GM21786 (cell line): ENCODE measurements around the gene DAGLB.

Experiments used
- ATAC-seq: cut with Tn5 transposase; IDR thresholded peaks from one replicate; pipeline ENCODE4 v1.9.1; 2021; ENCODE audit not compliant: unreplicated experiment

The DAGLB gene

DNA sequence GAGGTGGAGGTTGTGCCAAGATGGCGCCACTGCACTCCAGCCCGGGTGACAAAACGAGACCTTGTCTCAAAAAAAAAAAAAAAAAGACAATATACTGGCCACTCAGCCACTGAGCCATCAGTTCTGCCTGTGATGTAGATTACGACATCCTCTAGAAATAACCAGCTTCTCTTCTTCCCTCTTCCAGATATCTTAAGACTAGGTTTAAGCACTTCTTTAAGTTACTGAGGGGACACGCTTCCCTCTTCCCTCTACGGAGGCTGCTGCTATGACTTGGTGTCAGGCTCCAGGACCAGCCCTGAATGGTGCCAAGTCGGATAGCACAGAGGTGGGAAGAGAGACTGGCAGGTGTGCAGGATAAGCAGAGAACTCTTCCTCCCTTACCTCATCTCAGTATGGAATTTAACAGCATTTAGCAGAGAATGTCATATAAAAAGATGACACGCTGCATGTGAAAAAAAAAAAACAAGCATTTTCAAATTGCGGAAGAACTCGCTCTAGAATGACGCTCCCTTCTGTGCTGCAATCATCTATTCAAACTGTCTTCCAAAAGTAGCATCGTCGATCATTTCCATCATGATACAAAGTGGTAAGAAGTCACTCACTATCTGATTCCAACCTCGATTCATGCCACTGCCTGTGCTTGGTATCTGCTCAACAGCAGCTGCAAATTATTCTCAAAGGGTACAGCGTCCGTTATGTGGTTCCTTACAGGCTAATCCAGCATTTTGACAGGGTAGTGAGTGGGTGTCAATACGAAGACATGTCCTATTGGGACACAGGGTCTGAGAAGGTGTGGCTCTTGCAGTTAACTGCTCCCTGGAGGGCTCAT, 13.8 kb downstream of the DAGLB start:
- ATAC-seq: no peak

DNA sequence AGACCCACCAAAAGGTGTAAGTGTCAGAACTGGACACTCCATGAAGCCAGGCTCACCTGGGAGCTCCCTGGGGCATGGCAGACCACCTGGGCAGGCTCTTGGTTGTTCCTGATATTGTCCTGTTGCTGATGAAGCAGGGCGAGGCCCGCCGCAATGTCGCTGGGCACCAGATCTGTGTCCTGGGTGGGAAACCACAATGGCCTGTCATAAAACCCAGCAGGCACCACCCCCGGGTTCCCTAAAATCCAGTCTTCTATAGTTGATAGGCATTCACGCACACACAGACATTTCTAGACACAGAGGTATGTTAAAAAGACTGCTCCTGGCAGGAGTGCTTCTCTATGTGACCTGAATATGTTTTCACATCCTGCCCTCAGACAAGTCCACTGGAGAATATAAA, 15.0 kb downstream of the DAGLB start:
- ATAC-seq: no peak

DNA sequence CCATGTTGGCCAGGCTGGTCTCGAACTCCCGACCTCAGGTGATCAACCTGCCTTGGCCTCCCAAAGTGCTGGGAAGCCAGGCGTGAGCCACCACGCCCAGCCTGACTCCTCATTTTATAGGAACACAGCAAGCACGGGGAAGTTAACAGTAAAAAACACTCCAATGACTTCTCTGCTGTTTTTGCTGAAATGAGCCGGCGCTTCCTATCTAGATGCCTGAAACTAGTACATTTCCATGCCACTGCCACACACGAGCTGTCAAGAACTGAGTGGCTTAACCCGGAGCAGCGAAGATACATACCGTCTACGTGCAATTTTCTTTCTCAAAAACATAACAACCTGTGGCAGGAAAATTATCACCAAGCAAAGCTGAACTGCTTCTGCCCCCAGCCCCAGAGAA, 16.8 kb downstream of the DAGLB start:
- no peak for ATAC-seq

DNA sequence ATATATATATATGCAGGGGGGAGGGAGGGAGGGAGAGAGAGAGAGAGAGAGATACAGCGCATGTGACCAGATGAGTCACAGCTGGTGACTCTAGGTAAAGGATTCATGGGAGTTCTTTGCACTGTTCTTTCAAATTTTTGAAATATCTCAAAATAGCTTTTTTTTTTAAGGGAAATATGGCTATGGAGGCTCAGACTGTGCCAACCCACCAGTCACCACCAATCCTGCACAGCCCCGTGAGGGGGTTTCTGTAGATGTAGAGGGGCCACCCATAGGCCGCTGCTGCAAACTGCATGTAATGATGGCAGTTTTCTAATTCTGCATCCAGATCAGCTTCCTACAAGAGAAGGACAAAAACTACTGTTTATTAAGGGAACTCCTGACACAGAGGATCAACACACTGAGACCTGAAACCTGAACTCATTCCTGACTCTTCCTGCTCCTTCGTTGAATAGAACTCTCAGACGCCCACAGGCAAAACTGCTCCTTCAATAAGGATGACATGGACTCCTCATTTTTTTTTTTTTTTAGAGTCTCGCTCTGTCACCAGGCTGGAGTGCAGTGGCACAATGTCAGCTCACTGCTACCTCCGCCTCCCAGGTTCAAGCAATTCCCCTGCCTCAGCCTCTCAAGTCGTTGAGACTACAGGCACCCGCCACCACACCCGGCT, 17.3 kb downstream of the DAGLB start:
- ATAC-seq: no peak

DNA sequence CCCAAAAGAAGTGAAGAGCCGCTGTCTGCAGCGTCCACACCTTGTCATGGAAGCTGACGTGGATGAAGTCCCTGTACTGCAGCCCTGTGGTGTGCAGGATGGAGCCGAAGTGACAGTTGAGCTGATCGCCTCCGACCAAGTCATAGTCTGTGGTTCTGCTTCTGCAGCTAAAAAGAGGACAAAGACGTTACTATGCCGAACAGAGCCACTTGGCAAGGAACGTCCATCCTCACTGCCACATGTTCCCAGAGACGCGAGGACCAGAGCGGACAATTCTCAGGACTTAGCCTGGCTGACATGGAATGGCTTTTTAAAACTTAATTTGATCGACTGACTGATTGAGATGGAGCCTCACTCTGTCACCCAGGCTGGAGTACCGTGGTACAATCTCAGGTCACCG, 21.8 kb downstream of the DAGLB start:
- ATAC-seq: no peak

DNA sequence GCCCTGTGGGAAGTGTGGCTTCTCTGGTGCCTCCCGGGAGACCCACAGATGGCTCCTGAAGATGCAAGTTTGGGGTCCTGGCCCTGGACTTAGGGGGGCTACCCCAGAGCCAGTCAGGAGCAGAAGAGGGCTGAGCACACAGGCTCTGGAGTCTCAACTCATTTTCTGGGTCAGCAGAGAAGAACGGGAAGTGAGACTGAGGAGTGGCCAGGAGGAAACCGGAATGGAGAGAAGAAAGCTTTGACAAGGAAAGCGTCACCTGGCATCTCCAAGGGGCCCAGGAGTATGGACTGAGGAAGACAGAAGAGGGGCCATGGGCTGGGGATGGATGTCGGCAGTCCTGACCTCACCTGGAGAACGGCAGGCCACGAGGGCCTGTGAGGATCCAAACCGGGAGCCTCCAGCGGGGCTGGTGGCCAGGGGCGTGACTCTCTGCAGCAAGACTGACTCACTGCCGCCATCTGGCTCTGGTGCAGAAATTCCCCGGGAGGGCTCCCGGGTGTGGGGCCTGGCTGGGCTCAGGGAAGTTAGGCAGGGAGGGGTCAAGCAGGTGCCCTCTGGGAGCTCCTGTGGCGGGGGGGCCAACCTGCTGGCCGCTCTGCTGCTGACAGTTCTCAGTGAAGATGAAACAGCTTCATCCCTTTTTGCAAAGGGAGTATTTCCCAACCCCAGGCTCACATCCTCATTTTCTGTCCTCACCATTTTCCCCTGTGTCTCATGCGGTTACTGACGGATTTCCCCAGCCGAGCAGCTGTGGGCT, 23.6 kb downstream of the DAGLB start:
- no peak for ATAC-seq

DNA sequence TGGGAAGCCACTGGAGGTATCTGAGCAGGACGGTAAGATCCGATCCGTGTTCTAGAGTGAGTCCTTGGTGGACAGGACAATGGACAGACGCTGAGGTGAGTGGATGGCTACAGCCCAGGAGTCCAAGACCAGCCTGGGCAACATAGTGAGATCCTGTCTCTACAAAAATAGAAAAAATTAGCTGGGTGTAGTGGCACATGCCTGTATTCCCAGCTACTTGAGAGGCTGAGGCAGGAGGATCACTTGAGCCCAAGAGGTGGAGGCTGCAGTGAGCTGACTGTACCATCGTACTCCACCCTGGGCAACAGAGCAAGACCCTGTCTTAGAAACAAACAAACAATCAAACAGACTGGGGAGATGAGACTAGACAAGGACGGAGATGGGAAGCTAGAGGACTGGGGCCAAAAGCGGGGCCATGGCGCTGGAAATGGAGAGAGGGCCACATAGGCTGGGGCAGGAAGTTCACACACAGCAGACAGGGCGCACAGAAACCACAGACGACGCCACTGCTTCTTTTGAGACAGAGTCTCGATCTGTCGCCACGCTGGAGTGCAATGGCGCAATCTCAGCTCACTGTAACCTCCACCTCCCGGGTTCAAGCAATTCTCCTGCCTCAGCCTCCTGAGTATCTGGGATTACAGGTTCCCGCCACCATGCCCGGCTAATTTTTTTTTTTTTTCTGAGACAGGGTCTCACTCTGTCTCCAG, 24.7 kb downstream of the DAGLB start:
- no peak for ATAC-seq

DNA sequence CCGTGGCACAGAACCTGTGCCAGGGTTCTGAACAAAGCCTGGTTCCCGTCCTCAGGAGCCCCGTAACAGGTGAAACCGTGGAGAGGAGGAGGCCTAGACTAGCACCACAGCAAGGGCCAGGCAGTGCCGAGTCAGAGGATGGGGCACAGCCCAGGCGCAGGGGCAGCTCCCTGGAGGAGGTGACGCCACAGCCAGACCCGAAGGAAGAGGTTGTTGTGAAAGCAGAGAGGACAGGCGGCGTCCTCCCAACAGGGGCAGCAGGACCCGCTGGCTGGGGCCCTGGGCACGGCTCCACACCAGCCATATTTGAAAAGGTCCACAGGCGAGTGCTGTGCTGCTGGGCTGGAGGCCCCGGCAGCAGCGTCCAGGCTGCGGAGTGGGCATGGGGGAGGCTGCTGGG, 25.7 kb downstream of the DAGLB start:
- no peak for ATAC-seq

DNA sequence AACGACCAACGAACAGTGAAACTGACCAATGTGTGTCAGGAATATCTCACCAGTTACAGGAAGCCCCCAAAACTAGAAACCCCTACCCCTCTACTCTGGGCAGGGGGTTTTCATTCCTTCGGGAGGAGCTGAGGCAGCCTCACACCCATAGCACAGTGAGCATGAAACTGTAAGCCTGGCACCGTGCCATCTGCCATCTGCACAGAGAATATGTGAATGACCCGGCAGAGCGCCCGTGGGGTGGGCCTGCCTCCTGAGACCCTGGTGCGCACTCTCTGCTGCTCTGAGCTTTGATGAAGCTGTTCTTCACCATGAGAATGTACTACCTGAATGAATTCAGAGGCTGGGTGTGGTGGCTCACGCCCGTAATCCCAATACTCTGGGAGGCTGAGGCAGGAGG, 27.1 kb downstream of the DAGLB start:
- no peak for ATAC-seq

DNA sequence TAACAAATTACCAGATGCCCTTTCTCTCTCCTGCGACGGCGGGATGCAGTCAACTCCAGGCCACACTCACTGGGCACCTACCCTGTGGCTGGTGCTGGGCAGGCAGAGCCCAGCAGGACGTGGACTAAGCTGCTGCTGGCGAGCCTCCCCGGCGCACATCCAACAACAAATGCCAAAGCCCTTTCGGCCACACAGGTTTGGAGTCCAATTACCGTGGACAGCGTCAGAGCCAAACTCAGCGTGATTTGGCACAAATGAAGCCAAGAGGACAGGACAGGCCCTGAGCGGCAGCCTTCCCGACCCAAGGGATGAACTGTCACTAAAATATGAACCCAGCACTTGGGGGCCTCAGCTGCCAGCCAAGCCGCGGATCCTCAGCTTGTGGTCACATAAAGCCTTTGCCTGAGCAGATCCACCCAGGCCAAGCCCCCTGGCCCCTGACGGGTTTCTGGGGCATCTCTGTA, 28.4 kb downstream of the DAGLB start:
- ATAC-seq: no peak

DNA sequence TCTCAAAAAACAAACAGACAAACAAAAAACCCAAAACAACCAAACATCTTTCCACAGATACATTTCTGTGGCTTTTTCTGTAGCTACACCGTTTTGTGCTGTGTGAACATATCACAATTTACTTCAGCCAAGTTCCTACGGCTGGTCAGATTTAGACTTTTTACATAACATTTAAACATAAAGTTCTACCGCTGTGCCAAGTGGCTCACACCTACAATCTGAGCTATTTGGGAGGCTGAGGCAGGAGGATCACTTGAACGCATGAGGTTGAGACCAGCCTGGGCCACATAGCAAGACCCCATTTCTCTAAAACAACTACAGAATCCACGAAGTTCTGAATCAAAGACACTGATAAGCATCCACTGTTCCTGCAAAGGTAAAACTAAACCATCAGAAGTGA, 30.3 kb downstream of the DAGLB start:
- ATAC-seq: no peak

DNA sequence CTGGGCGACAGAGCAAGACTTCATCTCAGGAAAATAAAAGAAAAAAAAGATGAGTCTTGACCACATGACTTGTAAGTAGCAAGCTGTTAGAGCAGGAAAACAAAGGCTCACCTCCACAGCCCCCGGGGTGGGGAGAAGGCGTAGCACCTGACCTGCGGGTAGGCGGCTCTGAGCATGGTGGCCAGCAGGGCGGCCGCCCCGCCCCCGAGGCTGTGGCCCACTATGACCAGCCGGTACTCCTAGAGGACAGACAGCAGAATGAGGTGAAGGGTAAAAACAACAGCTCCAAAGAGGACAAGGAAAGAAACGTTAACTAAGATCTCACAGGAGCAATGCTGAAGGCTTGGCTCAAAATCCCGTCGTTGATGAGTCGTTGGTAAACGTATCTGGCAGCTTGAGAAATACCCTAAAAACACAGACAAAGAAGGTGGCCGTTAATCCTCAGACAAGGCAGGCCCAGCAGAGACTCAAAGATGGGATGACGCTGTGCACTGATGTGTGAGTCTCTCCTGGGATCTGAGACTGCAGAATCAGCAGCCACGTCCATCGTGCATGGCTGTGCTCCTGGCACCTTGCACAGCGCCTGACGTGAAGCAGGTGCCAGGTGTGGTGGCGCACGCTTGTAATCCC, 31.1 kb downstream of the DAGLB start:
- no peak for ATAC-seq

DNA sequence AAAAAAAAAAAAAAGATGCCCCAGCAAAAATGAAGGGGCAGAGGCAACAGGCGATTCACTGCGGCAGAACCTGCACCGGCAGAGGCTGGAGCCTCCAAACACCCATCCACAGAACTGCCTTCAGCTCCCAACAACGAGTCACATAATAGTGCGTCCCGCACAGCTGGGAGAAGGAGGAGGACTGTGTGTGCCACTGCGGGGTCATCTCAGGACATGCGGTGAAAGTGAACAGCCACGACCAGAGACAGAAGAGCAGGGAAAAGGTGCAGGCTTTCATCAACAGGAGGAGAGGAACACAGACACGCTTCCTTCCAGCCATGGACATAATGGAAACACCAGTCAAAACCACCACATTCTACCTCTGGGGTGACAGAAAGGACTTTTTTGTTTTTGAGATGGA, 34.1 kb downstream of the DAGLB start:
- no peak for ATAC-seq

DNA sequence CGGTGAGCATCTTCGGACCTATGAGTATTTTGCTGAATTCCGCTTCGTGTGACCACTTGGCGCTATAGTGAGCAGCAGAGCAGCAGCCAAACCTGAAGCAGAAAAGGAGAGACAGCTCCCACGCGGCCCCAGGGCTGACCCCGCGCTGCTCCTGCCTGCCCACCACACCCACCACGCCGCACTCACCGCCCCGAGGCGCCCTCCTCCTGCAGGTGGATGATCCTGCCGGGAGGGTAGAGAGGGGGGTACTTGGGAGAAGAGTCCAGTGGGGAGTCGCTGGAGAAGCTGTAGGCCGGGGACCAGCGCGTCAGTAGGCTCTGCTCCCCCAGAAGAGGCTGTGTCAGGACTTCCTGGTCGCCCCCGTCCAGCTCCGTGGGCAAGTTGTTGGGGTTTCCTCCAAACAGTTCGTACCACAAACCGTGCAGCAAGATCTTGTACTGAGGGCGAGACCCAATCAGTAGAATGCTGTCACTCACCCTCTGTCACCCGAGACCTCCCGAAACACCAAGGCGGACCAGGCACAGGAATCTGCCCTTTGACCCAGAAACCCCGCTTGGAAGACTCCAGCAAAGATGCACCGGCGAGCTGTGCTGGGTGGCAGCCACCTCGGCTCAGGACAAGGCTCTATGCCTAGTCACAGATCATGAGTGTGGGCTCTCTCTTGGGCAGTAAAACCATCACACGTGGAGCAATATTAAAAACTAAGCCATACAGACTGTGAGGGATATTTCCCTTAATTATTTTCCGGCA, 37.6 kb downstream of the DAGLB start:
- ATAC-seq: no peak

DNA sequence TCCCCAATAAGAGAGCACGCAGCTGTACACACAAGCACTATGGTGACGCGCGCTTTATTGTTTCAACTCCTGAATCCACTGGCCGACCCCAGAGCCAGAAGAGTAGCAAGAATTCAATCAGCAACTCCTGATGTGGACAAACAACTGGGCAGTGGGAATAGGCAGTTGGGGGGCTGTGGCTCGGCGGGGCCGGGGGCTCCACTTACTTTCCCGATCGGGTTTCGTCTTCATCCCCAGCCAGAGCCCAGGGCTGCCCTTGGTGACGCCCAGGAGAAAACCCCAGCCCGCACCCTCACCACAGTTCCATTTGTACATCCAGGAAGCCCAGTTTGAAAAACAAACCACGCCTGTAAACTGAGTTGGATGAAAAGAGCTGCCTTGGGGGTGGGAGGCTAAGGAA, 38.7 kb downstream of the DAGLB start:
- no peak for ATAC-seq

DNA sequence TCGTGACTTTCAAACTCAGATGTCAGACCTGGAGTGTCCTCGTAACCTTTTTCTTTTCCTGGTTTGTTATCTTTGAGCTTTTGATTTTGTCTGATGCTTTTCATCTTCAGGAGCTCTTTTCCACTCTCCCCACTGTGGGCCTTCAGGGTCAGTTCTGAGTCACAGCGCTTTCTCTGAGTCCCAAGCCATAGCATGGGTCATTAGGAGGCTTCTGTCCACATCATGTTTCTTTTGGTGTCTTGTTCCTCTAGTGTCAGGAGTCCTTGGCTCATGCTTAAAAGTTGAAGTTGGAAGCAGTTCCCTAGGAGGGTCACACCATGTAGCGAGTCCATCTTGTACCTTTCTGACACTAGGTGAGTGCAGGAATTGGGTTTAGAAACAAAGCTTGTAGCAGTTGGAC, 40.3 kb downstream of the DAGLB start:
- no peak for ATAC-seq

DNA sequence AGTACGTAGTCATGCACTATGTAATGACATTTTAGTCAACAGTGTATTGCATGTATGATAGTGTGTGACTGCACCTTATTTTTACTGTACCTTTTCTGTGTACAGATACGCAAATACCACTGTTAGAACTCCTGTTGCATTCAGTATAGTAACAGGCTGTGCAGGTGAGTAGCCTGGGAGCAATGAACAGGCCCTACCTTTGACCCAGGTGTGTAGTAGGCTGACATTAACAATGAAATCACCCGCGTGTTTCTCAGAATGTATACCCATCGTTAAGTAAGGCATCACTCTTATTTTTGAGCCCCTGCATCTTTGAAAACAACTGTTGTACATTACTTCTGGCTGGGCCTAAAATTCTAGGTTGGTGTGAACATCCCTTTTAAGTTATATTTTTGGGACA, 41.6 kb downstream of the DAGLB start:
- no peak for ATAC-seq

DNA sequence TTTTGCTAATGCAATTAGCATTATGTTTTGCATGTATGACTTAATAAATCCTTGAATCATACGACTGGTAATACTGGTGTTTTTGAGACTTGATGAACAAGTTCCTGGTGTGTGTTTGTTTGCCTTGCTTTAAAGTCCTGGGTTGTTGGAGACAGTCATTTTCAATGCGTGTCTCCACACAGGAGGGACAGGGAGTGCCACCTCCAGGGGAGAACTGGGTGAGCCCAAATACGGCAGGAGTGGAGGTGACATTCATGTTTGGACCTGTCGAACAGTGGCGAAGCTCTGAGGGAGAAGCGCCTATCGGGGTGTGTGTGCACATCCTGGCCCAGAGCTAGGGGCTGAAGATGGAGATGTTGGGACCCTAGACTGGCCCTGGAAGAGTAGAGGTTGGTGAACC, 43.8 kb downstream of the DAGLB start:
- ATAC-seq: no peak

DNA sequence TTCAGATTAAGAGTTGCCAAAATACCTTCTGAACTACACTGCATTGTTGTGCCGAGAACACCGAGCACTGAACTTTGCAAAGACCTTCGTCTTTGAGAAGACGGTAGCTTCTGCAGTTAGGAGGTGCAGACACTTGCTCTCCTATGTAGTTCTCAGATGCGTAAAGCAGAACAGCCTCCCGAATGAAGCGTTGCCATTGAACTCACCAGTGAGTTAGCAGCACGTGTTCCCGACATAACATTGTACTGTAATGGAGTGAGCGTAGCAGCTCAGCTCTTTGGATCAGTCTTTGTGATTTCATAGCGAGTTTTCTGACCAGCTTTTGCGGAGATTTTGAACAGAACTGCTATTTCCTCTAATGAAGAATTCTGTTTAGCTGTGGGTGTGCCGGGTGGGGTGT, 45.0 kb downstream of the DAGLB start:
- no peak for ATAC-seq

DNA sequence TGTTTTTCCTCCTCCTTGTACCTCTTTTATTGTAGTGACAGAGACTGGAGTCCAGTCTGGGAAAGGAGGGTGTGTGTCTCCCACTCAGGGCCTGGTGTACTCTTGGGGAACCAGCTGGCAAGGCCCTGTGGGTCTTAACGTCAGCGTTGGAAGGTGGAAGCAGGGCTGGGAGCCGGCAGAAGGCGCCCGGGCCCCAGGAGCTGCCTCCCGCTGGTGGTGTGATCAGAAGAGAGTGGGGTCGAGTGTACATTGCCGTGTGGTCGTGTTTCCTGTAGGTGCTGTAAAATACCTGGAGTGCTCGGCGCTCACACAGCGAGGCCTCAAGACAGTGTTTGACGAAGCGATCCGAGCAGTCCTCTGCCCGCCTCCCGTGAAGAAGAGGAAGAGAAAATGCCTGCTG, 45.7 kb downstream of the DAGLB start:
- no peak for ATAC-seq
